ENCODE data around the gene USP2. TPM values are rescaled to one million over a fixed set of nuclear protein-coding genes. Genes with fewer than 3 reads are reported as not detected.
A peak's percentile ranks its signal among the peaks of the same experiment; 100 is the strongest.

The USP2 gene
- total and polyA plus RNA-seq, 2 donors (not counting 1 experiment from before 2014, with no cell fraction given) = 0.66 to 2.3 TPM

DNA sequence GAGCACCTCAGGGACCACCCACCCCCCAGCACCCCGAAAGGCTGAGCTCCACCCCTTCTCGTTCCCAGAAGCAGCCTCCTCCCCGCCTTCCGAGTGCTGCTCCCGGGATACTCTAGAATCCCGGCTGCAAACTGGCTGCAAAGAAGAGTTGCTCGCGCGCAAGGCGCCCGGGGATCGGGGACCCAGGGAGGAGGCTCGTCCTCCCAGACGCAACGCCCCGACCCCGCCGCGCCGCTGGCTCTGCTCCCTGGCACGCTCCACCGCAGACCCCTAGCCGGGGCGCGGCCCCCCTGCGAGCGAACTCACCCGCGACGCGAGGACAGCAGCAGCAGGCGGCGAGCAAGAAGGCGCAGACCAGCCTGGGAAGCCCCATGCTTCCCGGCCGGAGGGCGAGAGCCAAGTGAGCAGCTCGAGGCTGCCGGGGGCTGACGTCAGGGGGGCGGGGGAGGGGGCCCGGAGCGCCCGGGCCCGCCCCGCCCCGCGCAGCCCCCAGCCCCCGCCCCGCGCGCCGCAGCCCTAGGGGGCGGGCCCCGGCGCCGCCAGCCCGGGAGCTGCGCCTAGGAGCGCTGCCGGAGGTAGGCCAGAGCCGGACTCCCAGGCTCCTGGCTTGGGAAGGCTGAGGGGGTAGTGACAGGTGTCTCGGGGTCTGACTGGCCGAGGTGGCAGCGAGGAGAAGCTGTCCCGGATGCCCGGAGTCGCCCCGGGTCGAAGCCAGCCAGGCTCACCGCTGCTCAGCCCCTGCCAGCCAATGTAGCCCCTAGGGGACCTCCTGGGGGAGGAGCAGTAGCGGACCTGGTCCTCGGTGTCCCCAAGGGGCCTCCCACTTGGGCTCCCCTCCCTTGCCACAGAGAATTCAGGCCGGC lies 64.5 kb downstream of the USP2 start, which contains the start of gene MCAM:
Gene MCAM, minus strand, starts transcription at position 402 of the 863 bp plus-strand sequence. Its CDS starts 29 bp downstream, at position 373.
- Histone ChIP-seq H3K4me1 (ENCODE audit: control insufficient read depth, extremely low read depth, insufficient read depth, low read length) (peaks cover 20% of the 10 kb centered on the region), H3K9me3 (ENCODE audit: control insufficient read depth, insufficient read depth, low read depth, low read length) (no peaks in the 10 kb centered on the region), H2AFZ (ENCODE audit: low read length) (no peak within 1 kb of the TSS), H4K20me1 (ENCODE audit: control insufficient read depth, extremely low read depth, insufficient read depth, low read length) (no peaks in the 10 kb centered on the region), H3K27me3 (ENCODE audit: control insufficient read depth, insufficient read depth, low read length) (peaks cover 8% of the 10 kb centered on the region), H3K36me3 (ENCODE audit: control insufficient read depth, insufficient read depth, low read length) (no peaks in the 10 kb centered on the region), H3K79me2 (ENCODE audit: control insufficient read depth, insufficient read depth, low read length) (no peaks in the 10 kb centered on the region), H3K9ac (ENCODE audit: insufficient read depth, low read length) (peak within 1 kb of the TSS; percentile 36), H3K27ac (ENCODE audit: insufficient read depth, low read length) (no peak within 1 kb of the TSS), H3K4me2 (ENCODE audit: extremely low read depth, insufficient read depth, low read length) (peak within 1 kb of the TSS; percentile 30), H3K4me3 (replicated peaks in 1 of 4; ENCODE audit: control extremely low read depth in 1 of 4, insufficient read depth in 1 of 4, low read depth in 3 of 4, low read length in 4 of 4) (peak within 1 kb of the TSS; percentile 25 to 53 (median 42))
- TF ChIP-seq EZH2 (IDR thresholded peaks at IDR 0.05; ENCODE audit: low read length, missing control alignments) = no peak
- TF ChIP-seq, protein P1, sequence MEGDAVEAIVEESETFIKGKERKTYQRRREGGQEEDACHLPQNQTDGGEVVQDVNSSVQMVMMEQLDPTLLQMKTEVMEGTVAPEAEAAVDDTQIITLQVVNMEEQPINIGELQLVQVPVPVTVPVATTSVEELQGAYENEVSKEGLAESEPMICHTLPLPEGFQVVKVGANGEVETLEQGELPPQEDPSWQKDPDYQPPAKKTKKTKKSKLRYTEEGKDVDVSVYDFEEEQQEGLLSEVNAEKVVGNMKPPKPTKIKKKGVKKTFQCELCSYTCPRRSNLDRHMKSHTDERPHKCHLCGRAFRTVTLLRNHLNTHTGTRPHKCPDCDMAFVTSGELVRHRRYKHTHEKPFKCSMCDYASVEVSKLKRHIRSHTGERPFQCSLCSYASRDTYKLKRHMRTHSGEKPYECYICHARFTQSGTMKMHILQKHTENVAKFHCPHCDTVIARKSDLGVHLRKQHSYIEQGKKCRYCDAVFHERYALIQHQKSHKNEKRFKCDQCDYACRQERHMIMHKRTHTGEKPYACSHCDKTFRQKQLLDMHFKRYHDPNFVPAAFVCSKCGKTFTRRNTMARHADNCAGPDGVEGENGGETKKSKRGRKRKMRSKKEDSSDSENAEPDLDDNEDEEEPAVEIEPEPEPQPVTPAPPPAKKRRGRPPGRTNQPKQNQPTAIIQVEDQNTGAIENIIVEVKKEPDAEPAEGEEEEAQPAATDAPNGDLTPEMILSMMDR (conservative IDR thresholded peaks at IDR 0.05 in 1 of 2, IDR thresholded peaks at IDR 0.05 in 1 of 2; ENCODE audit: low read depth in 1 of 2, low read length in 2 of 2) = no peak
- peak; percentile 33 to 53 for DNase-seq (ENCODE audit: low read depth in 2 of 2)

DNA sequence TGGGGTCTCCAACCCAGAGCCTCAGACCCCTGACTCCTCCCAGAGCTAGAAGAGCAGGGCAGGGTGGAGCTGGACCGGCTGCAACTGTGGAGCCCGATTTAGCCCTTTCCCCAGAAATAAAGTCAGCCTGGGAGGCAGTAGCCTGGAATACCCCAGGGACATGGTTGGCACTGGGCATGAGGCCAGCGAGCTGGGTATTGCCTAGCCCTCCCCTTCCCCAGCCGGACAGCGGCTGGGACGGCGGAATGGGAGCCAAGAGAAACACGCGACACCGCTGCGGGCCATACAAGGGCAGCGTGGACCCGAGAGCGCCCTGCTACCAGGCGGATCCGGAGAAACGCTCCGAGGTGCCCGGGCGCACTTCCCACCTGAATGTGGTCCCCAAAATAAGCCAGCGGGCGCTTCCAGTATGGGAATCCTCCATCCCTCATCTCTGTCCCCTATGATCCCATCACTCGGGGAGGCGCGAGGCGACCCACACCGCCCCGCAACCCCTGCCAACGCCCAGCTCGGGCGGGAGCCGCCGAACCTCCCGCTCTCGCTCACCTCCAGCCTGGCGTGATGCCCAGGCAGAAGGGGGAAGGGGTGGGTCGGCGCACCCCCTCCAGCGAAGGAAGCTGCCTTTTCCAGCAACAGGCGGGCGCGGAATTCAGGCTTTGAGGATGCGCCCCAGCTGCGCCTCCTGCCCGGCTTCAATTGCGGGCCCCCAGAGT lies 65.3 kb downstream of the USP2 start:
- peak overlapping the region; percentile 3 for H3K9ac ChIP-seq (ENCODE audit: insufficient read depth, low read length)
- no peaks in the 10 kb centered on the region for H4K20me1 ChIP-seq (ENCODE audit: control insufficient read depth, extremely low read depth, insufficient read depth, low read length)
- peak; percentile 77 for TF ChIP-seq EZH2 (IDR thresholded peaks at IDR 0.05; ENCODE audit: low read length, missing control alignments)
- TF ChIP-seq, protein P1 (conservative IDR thresholded peaks at IDR 0.05 in 1 of 2, IDR thresholded peaks at IDR 0.05 in 1 of 2; ENCODE audit: low read depth in 1 of 2, low read length in 2 of 2) = no peak
- H3K27me3 ChIP-seq (ENCODE audit: control insufficient read depth, insufficient read depth, low read length) = peaks cover 8% of the 10 kb centered on the region
- H3K4me3 ChIP-seq (replicated peaks in 1 of 4; ENCODE audit: control extremely low read depth in 1 of 4, insufficient read depth in 1 of 4, low read depth in 3 of 4, low read length in 4 of 4) = peak overlapping the region; percentile 25 to 53 (median 42)
- H3K4me1 ChIP-seq (ENCODE audit: control insufficient read depth, extremely low read depth, insufficient read depth, low read length) = peaks cover 17% of the 10 kb centered on the region
- peak in 1 of 2 donors; percentile 20 for DNase-seq (ENCODE audit: low read depth in 2 of 2)
- H3K79me2 ChIP-seq (ENCODE audit: control insufficient read depth, insufficient read depth, low read length) = no peaks in the 10 kb centered on the region
- H3K9me3 ChIP-seq (ENCODE audit: control insufficient read depth, insufficient read depth, low read depth, low read length) = no peaks in the 10 kb centered on the region
- H3K36me3 ChIP-seq (ENCODE audit: control insufficient read depth, insufficient read depth, low read length) = no peaks in the 10 kb centered on the region
- H3K4me2 ChIP-seq (ENCODE audit: extremely low read depth, insufficient read depth, low read length) = peak overlapping the region; percentile 30
- no peak overlapping the region for H3K27ac ChIP-seq (ENCODE audit: insufficient read depth, low read length)
- no peak overlapping the region for H2AFZ ChIP-seq (ENCODE audit: low read length)
